ENCODE results near the gene ZBTB7C. TPM values are rescaled to one million over a fixed set of nuclear protein-coding genes. Genes with fewer than 3 reads are reported as not detected.
A peak's percentile ranks its signal among the peaks of the same experiment; 100 is the strongest.

ZBTB7C gene
- total and polyA plus RNA-seq, 5 donors, result 0.88 to 3.7 (median 2.0) TPM

- Histone ChIP-seq H3K4me3 (ENCODE audit: low read length) (no peak overlapping the region), H3K27me3 (ENCODE audit: control insufficient read depth, insufficient read depth) (no peaks in the 10 kb centered on the region), H3K9me3 (ENCODE audit: control insufficient read depth, low read length) (no peaks in the 10 kb centered on the region), H3K4me1 (ENCODE audit: control insufficient read depth, insufficient read depth, low read length) (no peaks in the 10 kb centered on the region), H3K27ac (ENCODE audit: low read length) (no peak overlapping the region)
- peak in 1 of 2 donors; percentile 53 for ATAC-seq
- intact Hi-C loops (cut with DNase I), result no loop called here
- no peak for DNase-seq
- WGBS, result 42% methylated on average over 3 of the region's 3 CpGs
Measured at GRCh38 chr18:48363175-48363574, 46.0 kb downstream of the ZBTB7C start.

GRCh38 chr18:48361801-48362200 is 47.4 kb downstream of the ZBTB7C start:
- H3K27me3 ChIP-seq (ENCODE audit: control insufficient read depth, insufficient read depth), result no peaks in the 10 kb centered on the region
- no peak overlapping the region for H3K4me3 ChIP-seq (ENCODE audit: low read length)
- intact Hi-C loops (cut with DNase I), result no loop called here
- no peak overlapping the region for H3K27ac ChIP-seq (ENCODE audit: low read length)
- H3K9me3 ChIP-seq (ENCODE audit: control insufficient read depth, low read length), result no peaks in the 10 kb centered on the region
- no peaks in the 10 kb centered on the region for H3K4me1 ChIP-seq (ENCODE audit: control insufficient read depth, insufficient read depth, low read length)
- no peak for DNase-seq
- ATAC-seq, result no peak
- 94% methylated on average over 4 of the region's 4 CpGs for WGBS

- DNase-seq, result no peak
- no peaks in the 10 kb centered on the region for H3K9me3 ChIP-seq (ENCODE audit: control insufficient read depth, low read length)
Measured at GRCh38 chr18:48360376-48361021, 48.7 kb downstream of the ZBTB7C start.

GRCh38 chr18:48359626-48360025 is 49.6 kb downstream of the ZBTB7C start:
- no peak overlapping the region for H3K4me3 ChIP-seq (ENCODE audit: low read length)
- H3K4me1 ChIP-seq (ENCODE audit: control insufficient read depth, insufficient read depth, low read length), result no peaks in the 10 kb centered on the region
- 84% methylated on average over 3 of the region's 3 CpGs for WGBS
- DNase-seq (no peak), ATAC-seq (no peak)
- H3K27me3 ChIP-seq (ENCODE audit: control insufficient read depth, insufficient read depth), result no peaks in the 10 kb centered on the region
- H3K9me3 ChIP-seq (ENCODE audit: control insufficient read depth, low read length), result no peaks in the 10 kb centered on the region
- intact Hi-C loops (cut with DNase I), result loop anchor here in 1 of 4 donors (10.0 kb wide), 1 partner anchor 65 kb away; no protein-coding TSS in a partner anchor
- H3K27ac ChIP-seq (ENCODE audit: low read length), result no peak overlapping the region

More at GRCh38 chr18:48360376-48361021, 48.7 kb downstream of the ZBTB7C start:
- Histone ChIP-seq H3K4me3 (ENCODE audit: low read length) (no peak overlapping the region), H3K27ac (ENCODE audit: low read length) (no peak overlapping the region), H3K4me1 (ENCODE audit: control insufficient read depth, insufficient read depth, low read length) (no peaks in the 10 kb centered on the region), H3K27me3 (ENCODE audit: control insufficient read depth, insufficient read depth) (no peaks in the 10 kb centered on the region)
- WGBS, result 86% methylated on average over 9 of the region's 9 CpGs
- intact Hi-C loops (cut with DNase I), result no loop called here
- ATAC-seq, result no peak

- H3K9me3 ChIP-seq (ENCODE audit: control insufficient read depth, low read length), result no peaks in the 10 kb centered on the region
- no peak overlapping the region for H3K4me3 ChIP-seq (ENCODE audit: low read length)
- intact Hi-C loops (cut with DNase I), result loop anchor here in 1 of 4 donors (10.0 kb wide), 1 partner anchor 66 kb away; no protein-coding TSS in a partner anchor
- 65% methylated on average over 3 of the region's 3 CpGs for WGBS
- DNase-seq (no peak), ATAC-seq (no peak)
- H3K4me1 ChIP-seq (ENCODE audit: control insufficient read depth, insufficient read depth, low read length), result no peaks in the 10 kb centered on the region
- H3K27me3 ChIP-seq (ENCODE audit: control insufficient read depth, insufficient read depth), result no peaks in the 10 kb centered on the region
- H3K27ac ChIP-seq (ENCODE audit: low read length), result no peak overlapping the region
Measured at GRCh38 chr18:48358868-48359267, 50.3 kb downstream of the ZBTB7C start.

- H3K4me1 ChIP-seq (ENCODE audit: control insufficient read depth, insufficient read depth, low read length), result no peaks in the 10 kb centered on the region
- intact Hi-C loops (cut with DNase I), result loop anchor here in 1 of 4 donors (10.0 kb wide), 1 partner anchor 68 kb away; no protein-coding TSS in a partner anchor
- no peak overlapping the region for H3K27ac ChIP-seq (ENCODE audit: low read length)
- DNase-seq, result no peak
- no peak overlapping the region for H3K4me3 ChIP-seq (ENCODE audit: low read length)
- 61% methylated on average over 11 of the region's 11 CpGs for WGBS
- H3K9me3 ChIP-seq (ENCODE audit: control insufficient read depth, low read length), result no peaks in the 10 kb centered on the region
- ATAC-seq, result no peak
- no peaks in the 10 kb centered on the region for H3K27me3 ChIP-seq (ENCODE audit: control insufficient read depth, insufficient read depth)
Measured at GRCh38 chr18:48356909-48357631, 52.1 kb downstream of the ZBTB7C start.

- no peak for ATAC-seq
- intact Hi-C loops (cut with DNase I), result loop anchor here in 1 of 4 donors (10.0 kb wide), 1 partner anchor 69 kb away; no protein-coding TSS in a partner anchor
- DNase-seq, result no peak
- Histone ChIP-seq H3K4me3 (ENCODE audit: low read length) (no peak overlapping the region), H3K4me1 (ENCODE audit: control insufficient read depth, insufficient read depth, low read length) (no peaks in the 10 kb centered on the region), H3K27ac (ENCODE audit: low read length) (no peak overlapping the region), H3K27me3 (ENCODE audit: control insufficient read depth, insufficient read depth) (no peaks in the 10 kb centered on the region), H3K9me3 (ENCODE audit: control insufficient read depth, low read length) (no peaks in the 10 kb centered on the region)
- WGBS, result 83% methylated on average over 7 of the region's 7 CpGs
Measured at GRCh38 chr18:48356151-48356745, 52.9 kb downstream of the ZBTB7C start.

GRCh38 chr18:48355276-48356115 is 53.7 kb downstream of the ZBTB7C start:
- ATAC-seq, result no peak
- no peak overlapping the region for H3K4me3 ChIP-seq (ENCODE audit: low read length)
- DNase-seq, result no peak
- WGBS, result 71% methylated on average over 15 of the region's 15 CpGs
- H3K27ac ChIP-seq (ENCODE audit: low read length), result no peak overlapping the region
- H3K4me1 ChIP-seq (ENCODE audit: control insufficient read depth, insufficient read depth, low read length), result no peaks in the 10 kb centered on the region
- no peaks in the 10 kb centered on the region for H3K27me3 ChIP-seq (ENCODE audit: control insufficient read depth, insufficient read depth)
- intact Hi-C loops (cut with DNase I), result loop anchor here in 1 of 4 donors (10.0 kb wide), 1 partner anchor 69 kb away; no protein-coding TSS in a partner anchor
- no peaks in the 10 kb centered on the region for H3K9me3 ChIP-seq (ENCODE audit: control insufficient read depth, low read length)

- ATAC-seq, result no peak
- Histone ChIP-seq H3K4me1 (ENCODE audit: control insufficient read depth, insufficient read depth, low read length) (no peaks in the 10 kb centered on the region), H3K4me3 (ENCODE audit: low read length) (no peak overlapping the region), H3K27me3 (ENCODE audit: control insufficient read depth, insufficient read depth) (no peaks in the 10 kb centered on the region), H3K27ac (ENCODE audit: low read length) (no peak overlapping the region), H3K9me3 (ENCODE audit: control insufficient read depth, low read length) (no peaks in the 10 kb centered on the region)
- WGBS, result 79% methylated on average over 4 of the region's 4 CpGs
- DNase-seq, result no peak
- intact Hi-C loops (cut with DNase I), result loop anchor here in 1 of 4 donors (10.0 kb wide), 1 partner anchor 70 kb away; no protein-coding TSS in a partner anchor
Measured at GRCh38 chr18:48354746-48355260, 54.4 kb downstream of the ZBTB7C start.

- Histone ChIP-seq H3K9me3 (ENCODE audit: control insufficient read depth, low read length) (no peaks in the 10 kb centered on the region), H3K27ac (ENCODE audit: low read length) (no peak overlapping the region), H3K4me3 (ENCODE audit: low read length) (no peak overlapping the region), H3K27me3 (ENCODE audit: control insufficient read depth, insufficient read depth) (no peaks in the 10 kb centered on the region), H3K4me1 (ENCODE audit: control insufficient read depth, insufficient read depth, low read length) (no peaks in the 10 kb centered on the region)
- intact Hi-C loops (cut with DNase I), result loop anchor here in 1 of 4 donors (10.0 kb wide), 1 partner anchor 73 kb away; no protein-coding TSS in a partner anchor
- DNase-seq, result no peak
- WGBS, result 93% methylated on average over 4 of the region's 4 CpGs
- no peak for ATAC-seq
Measured at GRCh38 chr18:48352051-48352755, 57.0 kb downstream of the ZBTB7C start.

Measured in right cardiac atrium (tissue), 5 donors.